H54 (cell line): ENCODE results near the gene TMEM39A.
A peak's percentile ranks its signal among the peaks of the same experiment; 100 is the strongest.

Source experiments
- DNase-seq: peaks from one replicate; pipeline ENCODE4 v3.0.0; 2011; ENCODE audit warnings: low spot score, mixed read lengths; ENCODE audit not compliant: insufficient read length
- FAIRE-seq: peaks from 3 replicates; lab custom pipeline; 2011; peaks lifted over from hg19 to GRCh38; lab: Jason Lieb, UNC
- POLR2A ChIP-seq: IDR thresholded peaks from 2 replicates; pipeline ENCODE4 v1.6.1; 2011; ENCODE audit warnings: low read depth, mild to moderate bottlenecking, low read length

TMEM39A gene

GRCh38 chr3:119490153-119490552 lies 26.7 kb upstream of the TMEM39A start:
- DNase-seq (no peak), FAIRE-seq (no peak)
- no peak for TF ChIP-seq POLR2A

DNA sequence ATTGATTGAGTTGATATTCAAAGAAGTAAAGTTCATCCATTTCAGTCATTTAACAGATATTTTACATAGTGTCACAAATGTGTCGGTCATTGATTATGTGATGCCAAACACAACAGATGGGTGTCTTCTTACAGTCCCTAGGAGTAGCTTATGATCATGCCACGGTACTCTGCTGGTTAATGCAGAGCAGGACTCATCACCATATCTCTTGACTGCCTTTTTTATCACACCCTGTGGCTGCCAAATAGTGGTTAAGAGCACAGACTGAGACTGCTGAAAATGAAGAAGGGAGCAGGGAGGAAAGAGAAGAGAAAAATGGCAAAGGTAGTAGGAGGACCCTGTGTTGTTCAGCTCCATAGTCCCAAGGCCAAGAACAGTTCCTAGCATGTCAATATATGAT lies 22.1 kb upstream of the TMEM39A start:
- DNase-seq: no peak
- FAIRE-seq: no peak
- no peak for TF ChIP-seq POLR2A

GRCh38 chr3:119483101-119483500 lies 19.7 kb upstream of the TMEM39A start:
- FAIRE-seq (no peak), DNase-seq (no peak)
- no peak for TF ChIP-seq POLR2A

DNA sequence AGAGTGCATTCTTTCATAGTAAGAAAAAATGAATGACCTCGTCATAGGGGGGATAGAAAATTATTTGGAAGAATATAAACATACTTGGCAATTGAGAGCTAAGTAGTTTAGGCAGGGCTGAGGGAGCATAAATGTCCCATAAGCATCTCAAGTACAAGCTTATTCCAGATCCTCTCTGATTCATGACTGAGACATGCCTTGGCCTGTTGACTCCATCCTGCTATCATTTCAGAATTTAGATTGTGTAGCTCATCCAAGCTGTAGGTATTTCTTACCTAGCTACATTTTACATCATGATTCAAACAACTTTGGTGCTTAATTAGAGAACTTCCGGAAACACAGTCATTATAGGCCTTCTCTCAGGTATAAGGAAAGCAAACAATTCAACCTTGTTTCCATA lies 17.7 kb upstream of the TMEM39A start:
- FAIRE-seq (no peak), DNase-seq (no peak)
- no peak for TF ChIP-seq POLR2A

DNA sequence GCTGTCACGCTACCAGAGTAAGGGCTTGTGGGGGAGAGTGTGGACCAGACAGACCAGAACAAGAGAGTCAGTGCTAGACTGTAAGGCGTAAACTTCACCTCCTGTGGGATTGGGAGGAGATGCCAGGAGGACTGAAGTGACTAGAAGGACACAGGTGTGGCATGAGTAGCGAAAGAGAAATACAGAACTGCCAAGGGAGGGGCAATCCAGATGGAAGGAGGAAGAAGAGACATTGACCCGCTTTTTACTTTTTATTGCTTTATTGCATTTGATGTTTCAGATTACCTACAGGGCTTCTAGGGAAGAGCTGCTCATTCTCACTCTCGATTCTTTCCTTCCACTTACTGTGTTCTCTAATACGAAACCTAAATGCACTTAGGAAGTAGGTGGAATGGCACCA lies 7.5 kb upstream of the TMEM39A start:
- no peak for TF ChIP-seq POLR2A
- no peak for FAIRE-seq
- no peak for DNase-seq

DNA sequence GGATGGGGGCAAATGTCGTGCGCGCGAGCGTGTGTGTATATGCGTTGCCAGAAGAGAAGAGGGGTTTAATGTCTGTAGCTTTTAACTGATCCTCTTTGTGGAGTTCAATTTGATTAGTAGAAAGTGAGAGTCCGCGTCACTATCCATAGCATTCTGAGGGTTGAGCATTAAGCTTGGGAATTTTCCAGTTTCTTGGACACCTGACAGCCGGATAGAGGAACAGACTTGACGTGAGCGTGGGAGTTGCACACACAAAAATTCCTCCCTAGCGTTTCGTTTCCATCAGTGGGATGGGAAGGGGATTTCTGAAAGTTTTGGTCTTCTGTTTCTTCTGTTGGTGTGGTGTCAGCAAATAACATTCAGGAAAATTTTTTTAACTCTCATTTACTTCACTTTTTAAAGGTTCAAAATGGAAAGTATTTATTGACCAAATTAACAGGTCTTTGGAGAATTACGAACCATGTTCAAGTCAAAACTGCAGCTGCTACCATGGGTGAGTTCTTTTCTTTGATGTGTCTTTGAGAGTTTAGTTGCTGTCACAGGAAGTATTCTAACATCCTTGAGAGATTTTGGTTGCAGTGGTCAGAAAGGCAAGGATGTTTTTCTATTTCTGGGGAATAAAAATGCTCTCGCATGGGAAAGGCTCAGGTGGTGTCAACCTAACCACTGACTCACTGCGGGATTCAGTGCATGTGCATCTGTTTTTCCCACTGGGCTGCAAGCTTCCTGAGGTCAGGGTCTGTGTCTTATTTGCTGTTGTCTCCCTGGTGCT lies 6.2 kb upstream of the TMEM39A start:
- TF ChIP-seq POLR2A: no peak
- FAIRE-seq: peak; percentile 20
- DNase-seq: peak; percentile 10

GRCh38 chr3:119468041-119468440 lies 4.6 kb upstream of the TMEM39A start:
- DNase-seq (no peak), FAIRE-seq (no peak)
- TF ChIP-seq POLR2A: no peak

DNA sequence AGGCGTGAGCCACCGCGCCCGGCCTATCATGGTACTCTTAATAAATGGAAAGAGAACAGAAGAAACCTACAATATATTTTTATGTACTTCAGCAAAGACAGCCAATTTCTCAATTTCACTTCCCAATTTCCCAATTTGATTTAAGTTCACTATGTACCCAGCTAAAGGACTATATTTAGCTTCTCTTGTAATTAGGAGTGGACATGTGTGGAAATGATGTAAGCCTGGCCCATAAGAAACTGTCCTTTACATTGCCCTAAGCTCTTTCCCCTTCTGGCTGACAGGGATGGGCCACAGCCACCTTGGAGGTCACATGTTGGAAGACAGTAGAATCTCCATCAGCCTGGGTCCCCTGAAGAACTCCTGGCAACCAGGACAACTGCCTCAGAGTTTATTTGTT lies 6.2 kb downstream of the TMEM39A start:
- DNase-seq: no peak
- FAIRE-seq: no peak
- TF ChIP-seq POLR2A: no peak

DNA sequence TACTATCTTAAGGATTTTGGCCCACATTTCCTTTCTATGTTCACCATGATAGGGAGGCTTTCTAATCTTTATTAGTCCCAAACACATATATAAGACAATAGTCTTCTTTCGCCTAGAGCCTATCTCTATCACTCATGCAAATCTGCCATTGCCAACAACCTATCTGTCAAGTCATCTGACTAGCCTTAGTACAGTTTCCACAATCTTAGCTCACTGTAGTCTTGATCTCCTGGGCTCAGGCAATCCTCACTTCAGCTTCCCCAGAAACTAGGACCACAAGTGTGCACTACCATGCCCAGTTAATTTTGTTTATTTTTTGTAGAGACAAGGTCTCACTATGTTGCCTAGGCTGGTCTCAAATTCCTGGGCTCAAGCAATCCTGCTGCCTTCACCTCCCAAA lies 6.9 kb downstream of the TMEM39A start:
- FAIRE-seq (no peak), DNase-seq (no peak)
- no peak for TF ChIP-seq POLR2A

- FAIRE-seq (no peak), DNase-seq (no peak)
- no peak for TF ChIP-seq POLR2A
Measured at GRCh38 chr3:119453822-119454221, 9.6 kb downstream of the TMEM39A start.

DNA sequence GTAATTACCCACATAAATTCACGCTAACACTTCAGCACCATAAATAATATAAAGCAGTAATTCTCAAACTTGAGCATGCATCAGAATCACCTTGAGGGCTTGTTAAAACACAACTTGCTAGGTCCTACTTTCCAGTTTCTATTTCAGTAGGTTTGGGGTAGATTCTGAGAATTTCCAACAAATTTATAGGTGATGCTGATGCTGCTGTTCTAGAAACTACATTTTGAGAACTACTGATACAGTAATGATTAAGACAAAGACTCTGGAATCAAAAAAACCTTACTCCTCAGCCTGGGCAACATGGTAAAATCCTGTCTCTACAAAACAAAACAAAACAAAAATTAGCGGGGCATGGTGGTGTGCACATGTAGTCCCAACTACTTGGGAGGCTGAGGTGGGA lies 18.8 kb downstream of the TMEM39A start:
- TF ChIP-seq POLR2A: no peak
- no peak for FAIRE-seq
- DNase-seq: no peak

GRCh38 chr3:119443179-119443578 lies 20.2 kb downstream of the TMEM39A start:
- no peak for DNase-seq
- FAIRE-seq: no peak
- no peak for TF ChIP-seq POLR2A

GRCh38 chr3:119437691-119438258 lies 25.6 kb downstream of the TMEM39A start:
- no peak for FAIRE-seq

DNA sequence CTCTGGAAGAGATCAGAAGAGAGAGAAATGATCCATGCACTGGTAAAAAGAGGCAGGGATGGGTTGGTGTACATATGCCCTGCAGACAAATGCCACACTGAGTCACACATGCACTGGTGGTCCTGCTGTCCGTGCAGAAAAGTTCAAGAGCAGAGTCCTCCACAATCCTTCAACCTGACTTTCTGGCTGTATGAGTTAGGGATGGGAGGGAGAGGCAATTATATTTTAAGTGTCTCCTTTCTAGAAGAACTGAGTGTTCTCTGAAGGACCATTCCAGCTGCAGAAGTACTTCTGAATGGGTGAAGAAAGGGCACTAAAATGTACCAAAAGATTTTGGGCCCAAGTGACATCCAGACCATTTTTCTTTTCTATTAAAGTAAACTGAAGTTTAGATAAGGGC lies 26.4 kb downstream of the TMEM39A start:
- DNase-seq: no peak
- no peak for TF ChIP-seq POLR2A
- FAIRE-seq: no peak

More at GRCh38 chr3:119437691-119438258, 25.6 kb downstream of the TMEM39A start:
- TF ChIP-seq POLR2A: no peak
- no peak for DNase-seq

DNA sequence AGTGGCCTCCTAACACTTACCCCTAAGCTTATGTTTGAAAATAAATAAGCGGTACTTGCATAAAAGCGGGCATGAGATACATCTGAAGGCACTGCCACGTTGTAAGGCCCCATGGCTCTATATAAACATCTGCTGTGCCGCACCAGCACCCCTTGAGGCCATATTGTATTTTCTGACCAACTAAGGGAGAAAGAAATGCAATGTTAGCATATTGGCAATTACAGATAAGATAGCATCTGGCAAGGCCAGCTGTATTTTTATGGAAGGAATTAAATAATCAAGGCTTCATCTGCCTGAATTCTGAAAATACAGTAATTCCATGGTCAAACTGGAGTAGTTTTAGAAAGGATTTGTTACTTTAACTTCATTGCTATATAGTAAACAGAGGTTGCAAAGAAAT lies 28.7 kb downstream of the TMEM39A start:
- no peak for TF ChIP-seq POLR2A
- DNase-seq: no peak
- no peak for FAIRE-seq
